ENCODE measurements around the gene GRIK4. TPM values are rescaled to one million over a fixed set of nuclear protein-coding genes. Genes with fewer than 3 reads are reported as not detected.

GRIK4 gene
- total and polyA plus RNA-seq, 8 donors = 0.02 TPM; not detected in 7

DNA sequence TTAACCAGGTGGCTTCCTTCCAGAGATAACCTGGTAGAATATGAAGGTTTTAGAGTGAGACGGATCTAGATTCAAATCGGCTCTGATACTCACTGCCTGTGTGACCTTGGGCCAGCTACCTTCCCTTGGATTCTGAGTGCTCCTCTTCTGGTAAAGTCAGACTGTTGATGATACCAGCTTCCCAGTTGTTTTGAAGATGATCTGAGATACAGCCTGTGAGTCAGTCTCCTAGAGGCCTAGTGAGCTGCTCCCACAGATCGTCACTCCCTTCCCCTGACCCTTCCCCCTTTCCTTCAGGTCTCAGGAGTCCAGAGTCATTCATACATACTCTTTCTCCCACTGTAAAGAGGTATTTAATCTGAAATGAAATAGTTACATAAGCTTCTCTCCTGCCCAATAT is 207.8 kb downstream of the GRIK4 start:
- no peak for ATAC-seq
- Histone ChIP-seq H3K27ac (no peak overlapping the region), H3K4me3 (no peak overlapping the region), H3K4me1 (no peaks in the 10 kb centered on the region), H3K36me3 (no peaks in the 10 kb centered on the region), H3K9me3 (no peaks in the 10 kb centered on the region), H3K27me3 (no peaks in the 10 kb centered on the region)
- TF ChIP-seq, protein P1, sequence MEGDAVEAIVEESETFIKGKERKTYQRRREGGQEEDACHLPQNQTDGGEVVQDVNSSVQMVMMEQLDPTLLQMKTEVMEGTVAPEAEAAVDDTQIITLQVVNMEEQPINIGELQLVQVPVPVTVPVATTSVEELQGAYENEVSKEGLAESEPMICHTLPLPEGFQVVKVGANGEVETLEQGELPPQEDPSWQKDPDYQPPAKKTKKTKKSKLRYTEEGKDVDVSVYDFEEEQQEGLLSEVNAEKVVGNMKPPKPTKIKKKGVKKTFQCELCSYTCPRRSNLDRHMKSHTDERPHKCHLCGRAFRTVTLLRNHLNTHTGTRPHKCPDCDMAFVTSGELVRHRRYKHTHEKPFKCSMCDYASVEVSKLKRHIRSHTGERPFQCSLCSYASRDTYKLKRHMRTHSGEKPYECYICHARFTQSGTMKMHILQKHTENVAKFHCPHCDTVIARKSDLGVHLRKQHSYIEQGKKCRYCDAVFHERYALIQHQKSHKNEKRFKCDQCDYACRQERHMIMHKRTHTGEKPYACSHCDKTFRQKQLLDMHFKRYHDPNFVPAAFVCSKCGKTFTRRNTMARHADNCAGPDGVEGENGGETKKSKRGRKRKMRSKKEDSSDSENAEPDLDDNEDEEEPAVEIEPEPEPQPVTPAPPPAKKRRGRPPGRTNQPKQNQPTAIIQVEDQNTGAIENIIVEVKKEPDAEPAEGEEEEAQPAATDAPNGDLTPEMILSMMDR (IDR thresholded peaks at IDR 0.05) = no peak
- no peak for FAIRE-seq
- WGBS, 2 donors = 26 to 28% methylated on average over 3 of the region's 3 CpGs
- intact Hi-C loops (cut with DNase I) = no loop called here
- DNase-seq = no peak

DNA sequence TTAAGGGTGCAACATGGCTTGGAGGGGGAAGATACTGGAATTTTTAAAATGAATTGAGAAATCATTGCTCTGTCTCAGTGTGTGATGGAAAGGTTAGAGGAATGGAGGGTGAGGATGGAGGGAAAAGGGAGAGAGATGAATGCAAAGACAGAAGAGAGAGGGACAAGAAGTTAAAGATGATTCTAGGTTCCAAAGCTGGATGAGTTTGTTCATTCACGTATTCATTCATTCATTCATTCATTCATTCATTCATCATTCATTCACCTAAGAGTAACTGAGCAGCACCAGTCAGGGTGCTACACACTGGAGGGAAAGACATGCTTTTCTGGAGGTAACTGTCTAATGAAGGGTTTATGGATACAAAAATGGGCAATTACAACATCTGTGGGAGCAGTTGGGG is 209.2 kb downstream of the GRIK4 start:
- Histone ChIP-seq H3K4me1 (no peaks in the 10 kb centered on the region), H3K27me3 (no peaks in the 10 kb centered on the region), H3K36me3 (no peaks in the 10 kb centered on the region), H3K9me3 (no peaks in the 10 kb centered on the region), H3K27ac (no peak overlapping the region), H3K4me3 (no peak overlapping the region)
- intact Hi-C loops (cut with DNase I) = no loop called here
- FAIRE-seq (no peak), DNase-seq (no peak), ATAC-seq (no peak)
- 41 to 59% methylated on average over 1 of the region's 1 CpG for WGBS, 2 donors
- TF ChIP-seq, protein P1 (IDR thresholded peaks at IDR 0.05) = no peak

DNA sequence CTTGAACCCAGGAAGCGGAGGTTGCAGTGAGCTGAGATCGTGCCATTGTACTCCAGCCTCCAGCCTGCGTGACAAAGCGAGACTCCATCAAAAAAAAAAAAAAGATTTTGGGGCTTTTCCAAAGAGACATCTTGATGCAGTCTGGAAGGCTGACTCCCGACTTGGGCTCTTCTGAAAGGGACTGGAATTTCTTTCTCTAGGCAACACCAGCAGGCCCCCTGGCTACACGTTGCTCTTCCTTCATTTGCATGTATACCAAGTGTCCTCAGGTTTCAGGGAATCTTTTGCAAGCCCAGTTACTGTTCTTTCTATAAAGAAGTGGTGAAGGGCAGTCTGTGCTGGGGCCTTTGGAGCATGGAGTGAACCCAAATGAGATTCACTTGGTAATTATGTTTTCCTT is 211.0 kb downstream of the GRIK4 start:
- no peak for DNase-seq
- Histone ChIP-seq H3K36me3 (no peaks in the 10 kb centered on the region), H3K27ac (no peak overlapping the region), H3K4me3 (no peak overlapping the region), H3K9me3 (no peaks in the 10 kb centered on the region), H3K4me1 (no peaks in the 10 kb centered on the region), H3K27me3 (no peaks in the 10 kb centered on the region)
- TF ChIP-seq, protein P1 (IDR thresholded peaks at IDR 0.05) = no peak
- ATAC-seq = no peak
- intact Hi-C loops (cut with DNase I) = no loop called here
- FAIRE-seq = no peak
- 67 to 69% methylated on average over 6 of the region's 6 CpGs for WGBS, 2 donors

DNA sequence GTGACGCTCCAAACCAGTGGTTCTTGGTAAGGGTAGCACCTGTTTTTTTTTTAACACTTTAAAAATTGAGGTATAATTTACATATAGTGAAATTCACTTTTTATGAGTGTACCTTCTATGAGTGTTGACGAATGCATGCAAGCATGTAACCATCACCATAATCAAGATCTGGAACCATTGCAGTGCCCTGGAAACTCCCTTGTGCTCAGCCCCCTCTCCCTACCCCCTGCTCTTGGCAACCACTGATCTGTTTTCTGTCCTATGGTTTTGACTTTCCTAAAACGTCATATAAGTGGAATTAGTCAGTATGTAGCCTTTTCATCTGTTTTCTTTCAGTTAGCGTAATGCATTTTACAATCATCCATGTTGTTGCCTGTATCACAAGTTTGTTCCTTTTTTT is 212.2 kb downstream of the GRIK4 start:
- H3K9me3 ChIP-seq = no peaks in the 10 kb centered on the region
- WGBS, 2 donors = 74 to 79% methylated on average over 4 of the region's 4 CpGs
- intact Hi-C loops (cut with DNase I) = no loop called here

DNA sequence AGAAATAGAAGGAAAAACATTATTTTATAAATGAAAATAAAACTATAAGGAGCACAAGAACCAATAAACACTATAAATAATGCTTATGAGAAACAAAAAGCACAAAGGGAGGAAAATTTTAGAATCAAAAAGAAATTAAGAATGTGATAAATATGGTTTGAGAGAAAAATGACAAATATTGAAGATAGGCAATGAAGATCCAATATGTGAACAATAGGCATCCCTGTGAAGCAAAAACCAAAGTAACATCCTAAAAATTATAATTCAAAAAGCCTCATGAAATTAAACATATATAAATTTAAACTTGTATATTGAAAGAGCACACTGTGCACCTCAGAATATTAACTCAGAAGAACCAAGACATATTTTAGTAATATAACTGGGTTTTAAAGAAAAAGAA is 216.2 kb downstream of the GRIK4 start:
- DNase-seq (no peak), ATAC-seq (no peak), FAIRE-seq (no peak)
- Histone ChIP-seq H3K27me3 (no peaks in the 10 kb centered on the region), H3K36me3 (no peaks in the 10 kb centered on the region), H3K4me3 (no peak overlapping the region), H3K9me3 (no peaks in the 10 kb centered on the region), H3K4me1 (no peaks in the 10 kb centered on the region), H3K27ac (no peak overlapping the region)
- TF ChIP-seq, protein P1 (IDR thresholded peaks at IDR 0.05) = no peak
- intact Hi-C loops (cut with DNase I) = no loop called here

More for the DNA sequence above, 212.2 kb downstream of the GRIK4 start:
- no peak overlapping the region for H3K27ac ChIP-seq
- DNase-seq (no peak), FAIRE-seq (no peak), ATAC-seq (no peak)
- no peak overlapping the region for H3K4me3 ChIP-seq
- TF ChIP-seq, protein P1 (IDR thresholded peaks at IDR 0.05) = no peak
- no peaks in the 10 kb centered on the region for H3K4me1 ChIP-seq
- H3K36me3 ChIP-seq = no peaks in the 10 kb centered on the region
- no peaks in the 10 kb centered on the region for H3K27me3 ChIP-seq

All from pancreas (tissue), 10 donors.